A549 treated with GW870086 at 1 μM for 4 hours (cell line): ENCODE data around the gene LCE2B. TPM values are rescaled to one million over a fixed set of nuclear protein-coding genes. Genes with fewer than 3 reads are reported as not detected.

Source experiments
- total RNA-seq: library from RNA; stranded (reverse); fragments of 200-300 nt; extraction: Qiagen RNA extraction; gene quantifications from 5 replicates; pipeline ENCODE4 v1.2.3, GENCODE V29; 2022; ENCODE audit warnings: low read depth

Gene LCE2B
- total RNA-seq = not detected in 5 replicates

DNA sequence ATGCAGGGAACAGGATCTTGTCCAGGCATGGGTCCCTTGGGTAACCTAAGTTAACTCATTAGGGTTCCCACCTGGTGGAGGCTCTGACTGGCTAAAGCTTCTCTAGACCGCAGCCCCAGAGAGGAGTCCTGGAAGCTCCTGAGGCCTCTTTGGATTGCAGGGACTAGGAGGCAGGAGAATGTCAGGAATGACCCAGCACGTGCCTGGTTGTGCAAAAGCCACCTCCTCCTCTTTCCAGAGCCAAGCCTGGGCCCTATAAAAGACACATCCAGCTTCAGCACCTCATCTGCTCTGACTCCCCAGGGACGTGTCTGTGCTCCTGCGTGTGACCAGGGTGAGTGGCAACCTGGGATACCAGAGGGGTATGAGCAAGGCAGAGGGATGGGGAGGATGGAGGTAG lies at the start of gene LCE2B:
TSS of gene LCE2B (plus strand) at position 301 of the 400 bp plus-strand sequence. CDS start 721 bp downstream, outside the sequence.

DNA sequence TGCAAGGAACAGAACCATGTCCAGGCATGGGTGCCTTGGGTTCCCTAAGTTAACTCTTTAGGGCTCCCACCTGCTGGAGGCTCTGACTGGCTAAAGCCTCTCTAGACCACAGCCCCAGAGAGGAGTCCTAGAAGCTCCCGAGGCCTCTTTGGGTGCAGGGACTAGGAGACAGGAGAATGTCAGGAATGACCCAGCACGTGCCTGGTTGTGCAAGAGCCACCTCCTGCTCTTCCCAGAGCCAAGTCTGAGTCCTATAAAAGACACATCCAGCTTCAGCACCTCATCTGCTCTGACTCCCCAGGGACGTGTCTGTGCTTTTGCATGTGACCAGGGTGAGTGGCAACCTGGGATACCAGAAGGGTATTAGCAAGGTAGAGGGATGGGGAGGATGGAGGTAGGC lies 22.8 kb upstream of the LCE2B start, which contains the start of gene LCE2D:
TSS of gene LCE2D (plus strand) at position 283 of the 400 bp plus-strand sequence. CDS start 726 bp downstream, outside the sequence.

GRCh38 chr1:152674983-152675382 lies 10.9 kb upstream of the LCE2B start, which contains the start of gene LCE2C:
TSS of gene LCE2C (plus strand) at chr1:152675279. CDS start at chr1:152676016, 737 bp downstream.

GRCh38 chr1:152697701-152698600 lies 12.0 kb downstream of the LCE2B start, which contains the start of gene LCE2A:
TSS of gene LCE2A (plus strand) at chr1:152698345. CDS start at chr1:152698902, 557 bp downstream.

GRCh38 chr1:152707860-152708259 lies 21.9 kb downstream of the LCE2B start, which contains the start of gene LCE4A:
TSS of gene LCE4A (plus strand) at chr1:152708160. CDS start at chr1:152709076, 916 bp downstream.

Other genes with a start within 250 kb of the LCE2B start
- not detected in 5 replicates for gene LCE5A, start 175.3 kb upstream of the LCE2B start, total RNA-seq
- gene CRCT1, start 171.6 kb upstream of the LCE2B start, total RNA-seq = 0.40 to 1.1 TPM (median 0.73 TPM) in 4 of 5 replicates, not detected in the other
- 0.51 TPM in 1 of 5 replicates, not detected in the others for gene LCE3E, start 119.3 kb upstream of the LCE2B start, total RNA-seq
- gene LCE3D, start 105.6 kb upstream of the LCE2B start, total RNA-seq = 1.6 to 2.7 TPM (median 2.4 TPM) in 5 replicates
- gene LCE3C, start 85.9 kb upstream of the LCE2B start, total RNA-seq = not detected in 5 replicates
- gene LCE3B, start 72.3 kb upstream of the LCE2B start, total RNA-seq = not detected in 5 replicates
- not detected in 5 replicates for gene LCE3A, start 63.0 kb upstream of the LCE2B start, total RNA-seq
- gene LCE2D, start 22.7 kb upstream of the LCE2B start, total RNA-seq = not detected in 5 replicates
- not detected in 5 replicates for gene LCE2C, start 10.8 kb upstream of the LCE2B start, total RNA-seq
- gene LCE2A, start 12.2 kb downstream of the LCE2B start, total RNA-seq = not detected in 5 replicates
- gene LCE4A, start 22.0 kb downstream of the LCE2B start, total RNA-seq = not detected in 5 replicates
- 0.07 TPM in 1 of 5 replicates, not detected in the others for gene KPRP, start 71.9 kb downstream of the LCE2B start, total RNA-seq
- gene LCE1F, start 89.0 kb downstream of the LCE2B start, total RNA-seq = not detected in 5 replicates
- 0.10 to 0.21 TPM in 2 of 5 replicates, not detected in the others for gene LCE1E, start 100.1 kb downstream of the LCE2B start, total RNA-seq
- gene LCE1D, start 110.6 kb downstream of the LCE2B start, total RNA-seq = not detected in 5 replicates
- not detected in 5 replicates for gene LCE1C, start 120.5 kb downstream of the LCE2B start, total RNA-seq
- not detected in 5 replicates for gene LCE1B, start 125.8 kb downstream of the LCE2B start, total RNA-seq
- gene LCE1A, start 141.3 kb downstream of the LCE2B start, total RNA-seq = not detected in 5 replicates
- gene LCE6A, start 156.7 kb downstream of the LCE2B start, total RNA-seq = not detected in 5 replicates
- gene LCE7A, start 173.9 kb downstream of the LCE2B start, total RNA-seq = not detected in 5 replicates
- gene SMCP, start 192.2 kb downstream of the LCE2B start, total RNA-seq = not detected in 5 replicates
- 0.10 to 0.15 TPM (median 0.10 TPM) in 3 of 5 replicates, not detected in the others for gene IVL, start 222.4 kb downstream of the LCE2B start, total RNA-seq